HCT116 (cell line): ENCODE results near the gene MBNL2. TPM values are rescaled to one million over a fixed set of nuclear protein-coding genes. Genes with fewer than 3 reads are reported as not detected.

ENCODE experiments used
- ATAC-seq: fragments of 200-7000 bp; cut with Tn5 transposase; 2 replicates; pipeline ENCODE4 v1.9.1; 2020; ENCODE audit warnings: mild to moderate bottlenecking, moderate library complexity
- BruUV-seq: library from RNA; stranded (reverse); fragments of 400-500 nt; replicated peaks from 2 replicates; lab custom pipeline; 2021; lab: Mats Ljungman, UMichigan
- CTCF ChIA-PET: fragments of 300-600 bp; sonication (Branson Sonifier 250); formaldehyde crosslinking; loops from one replicate; lab custom pipeline; 2021; ENCODE audit warnings: antibody characterized with exemption; lab: Charles Lee
- POLR2A ChIA-PET: fragments of 300-600, 350-600 bp; sonication (Branson Sonifier 250); formaldehyde crosslinking; loops from one replicate; lab custom pipeline; 2021; ENCODE audit warnings: antibody characterized with exemption; lab: Charles Lee
- RAD21 ChIA-PET, 2 experiments: fragments of 300-600 bp; sonication (Branson Sonifier 250); formaldehyde crosslinking; loops; one replicate each; lab custom pipeline; 2023; ENCODE audit warnings: low total read pairs in 2 of 2; ENCODE audit not compliant: uncharacterized antibody in 2 of 2, unreplicated experiment in 2 of 2, low non-redundant PET in 1 of 2; lab: Charles Lee
- DNase-seq: peaks from one replicate; pipeline ENCODE4 v3.0.0-alpha.2; 2010; ENCODE audit warnings: low read depth, low spot score
- H2AFZ ChIP-seq: fragments of 200-600 bp; shearing (Covaris generic), sonication (generic); 2 replicates; pipeline ENCODE4 v1.6.1; 2017; ENCODE audit warnings: low read depth, mixed run types, mixed read lengths, antibody characterized with exemption, low read length; ENCODE audit not compliant: poor library complexity, severe bottlenecking
- H3K27ac ChIP-seq: 2 replicates; pipeline ENCODE4 v1.5.1; 2012; ENCODE audit warnings: low read depth, low read length
- H3K27me3 ChIP-seq: fragments of 200-600 bp; sonication (generic); 2 replicates; pipeline ENCODE4 v1.6.1; 2016; ENCODE audit warnings: mixed run types, low read length, mixed read lengths; ENCODE audit not compliant: insufficient read depth
- H3K36me3 ChIP-seq, 2 experiments: fragments of 200-500 bp in 1 of 2; fragments of 200-600 bp in 1 of 2; sonication (Bioruptor generic) in 1 of 2; sonication (generic) in 1 of 2; 2 replicates each; pipeline versions ENCODE4 v1.5.1 to v1.6.1; 2014 to 2016; ENCODE audit warnings: low read length in 2 of 2, inconsistent platforms in 1 of 2, mixed read lengths in 1 of 2, mixed run types in 1 of 2; ENCODE audit not compliant: insufficient read depth in 2 of 2, control insufficient read depth in 1 of 2
- H3K4me1 ChIP-seq, 2 experiments: fragments of 200-600 bp in 1 of 2; sonication (generic) in 1 of 2; 2 replicates each; pipeline versions ENCODE4 v1.5.1 to v1.6.1; 2012 to 2017; ENCODE audit warnings: low read length in 2 of 2, inconsistent platforms in 1 of 2, mild to moderate bottlenecking in 1 of 2, mixed read lengths in 1 of 2, mixed run types in 1 of 2, moderate library complexity in 1 of 2; ENCODE audit not compliant: insufficient read depth in 2 of 2, control insufficient read depth in 1 of 2
- H3K4me2 ChIP-seq: fragments of 200-600 bp; sonication (generic); 2 replicates; pipeline ENCODE4 v1.6.1; 2017; ENCODE audit warnings: mixed run types, low read length, mixed read lengths
- H3K4me3 ChIP-seq, 2 experiments: fragments of 200-600 bp in 1 of 2; sonication (generic) in 1 of 2; replicated peaks in 1 of 2; 2 replicates each; pipeline ENCODE4 v1.5.1; 2011 to 2016; ENCODE audit warnings: low read length in 2 of 2, control low read depth in 1 of 2, low read depth in 1 of 2, mild to moderate bottlenecking in 1 of 2, mixed read lengths in 1 of 2, mixed run types in 1 of 2
- H3K79me2 ChIP-seq: fragments of 200-600 bp; sonication (generic); 2 replicates; pipeline ENCODE4 v1.6.1; 2017; ENCODE audit warnings: mild to moderate bottlenecking, mixed run types, low read length, moderate library complexity, mixed read lengths; ENCODE audit not compliant: insufficient read depth
- H3K9ac ChIP-seq: fragments of 200-600 bp; sonication (generic); 2 replicates; pipeline ENCODE4 v1.6.1; 2016; ENCODE audit warnings: low read length, mixed read lengths
- H3K9me2 ChIP-seq: fragments of 200-600 bp; sonication (generic), shearing (Covaris generic); 2 replicates; pipeline ENCODE4 v1.6.1; 2017; ENCODE audit warnings: mixed run types, mild to moderate bottlenecking, moderate library complexity; ENCODE audit not compliant: insufficient read depth
- H3K9me3 ChIP-seq, 2 experiments: fragments of 200-500 bp in 1 of 2; fragments of 200-600 bp in 1 of 2; sonication (Bioruptor generic) in 1 of 2; sonication (generic) in 1 of 2; 2 replicates each; pipeline ENCODE4 v1.6.1; 2014 to 2017; ENCODE audit warnings: low read length in 2 of 2, mixed read lengths in 2 of 2, inconsistent platforms in 1 of 2, low read depth in 1 of 2, mild to moderate bottlenecking in 1 of 2, mixed run types in 1 of 2, moderate library complexity in 1 of 2; ENCODE audit not compliant: control insufficient read depth in 1 of 2, insufficient read depth in 1 of 2
- H4K20me1 ChIP-seq: fragments of 200-600 bp; sonication (generic), shearing (Covaris generic); 2 replicates; pipeline ENCODE4 v1.6.1; 2017; ENCODE audit warnings: mixed run types, mild to moderate bottlenecking, moderate library complexity; ENCODE audit not compliant: insufficient read depth
- ATF3 ChIP-seq: IDR thresholded peaks from 2 replicates; pipeline ENCODE4 v1.6.1; 2012
- CBX3 ChIP-seq: IDR thresholded peaks from 2 replicates; pipeline ENCODE4 v1.6.1; 2012; ENCODE audit warnings: low read depth
- CEBPB ChIP-seq: IDR thresholded peaks from 2 replicates; pipeline ENCODE4 v1.6.1; 2012; ENCODE audit warnings: low read depth
- ELF1 ChIP-seq: IDR thresholded peaks from 2 replicates; pipeline ENCODE4 v1.6.1; 2012; ENCODE audit warnings: low read depth, borderline replicate concordance
- EZH2 ChIP-seq: fragments of 200-600 bp; sonication (generic); IDR thresholded peaks from 2 replicates; pipeline ENCODE4 v1.6.1; 2017; ENCODE audit warnings: antibody characterized with exemption, mixed run types
- EZH2phosphoT487 ChIP-seq: fragments of 200-600 bp; IDR thresholded peaks from 2 replicates; pipeline ENCODE4 v1.6.1; 2018; ENCODE audit warnings: antibody characterized with exemption, borderline replicate concordance
- FOSL1 ChIP-seq: IDR thresholded peaks from 2 replicates; pipeline ENCODE4 v1.6.1; 2012; ENCODE audit warnings: low read depth
- JUND ChIP-seq: IDR thresholded peaks from 2 replicates; pipeline ENCODE4 v1.6.1; 2012
- MAX ChIP-seq: IDR thresholded peaks from 2 replicates; pipeline ENCODE4 v1.6.1; 2012
- POLR2A ChIP-seq: IDR thresholded peaks from 2 replicates; pipeline ENCODE4 v1.7.0; 2011; ENCODE audit warnings: borderline replicate concordance; ENCODE audit not compliant: insufficient read depth, insufficient read length; ENCODE audit errors: extremely low read depth
- SIN3A ChIP-seq: IDR thresholded peaks from 2 replicates; pipeline ENCODE4 v1.6.1; 2012; ENCODE audit warnings: low read depth
- TCF7L2 ChIP-seq: IDR thresholded peaks from 2 replicates; pipeline ENCODE4 v1.7.0; 2011; ENCODE audit warnings: borderline replicate concordance, inconsistent platforms; ENCODE audit not compliant: insufficient read depth, insufficient read length; ENCODE audit errors: extremely low read depth
- YY1 ChIP-seq: IDR thresholded peaks from 2 replicates; pipeline ENCODE4 v1.6.1; 2011; ENCODE audit warnings: low read length, low read depth, moderate library complexity, mild to moderate bottlenecking; ENCODE audit not compliant: insufficient replicate concordance; ENCODE audit errors: extremely low read depth
- ZFX ChIP-seq: fragments of 450-650 bp; IDR thresholded peaks from 2 replicates; pipeline ENCODE4 v1.6.1; 2017
- ZNF274 ChIP-seq: fragments of 200-500 bp; sonication (Bioruptor generic); IDR thresholded peaks from 2 replicates; pipeline ENCODE4 v1.6.1; 2014; ENCODE audit warnings: mild to moderate bottlenecking, low read depth, low read length, inconsistent platforms
- intact Hi-C: fragments of 100-400 bp; cut with micrococcal nuclease; formaldehyde crosslinking; loops from 2 replicates; pipeline ENCODE4 v1.10.0; 2022
- total RNA-seq: library from RNA; stranded (reverse); gene quantifications from one replicate; pipeline ENCODE4 v1.2.1, GENCODE V29; 2021; ENCODE audit not compliant: unreplicated experiment
- TF ChIP-seq, protein P1 (sequence below): IDR thresholded peaks from 2 replicates; pipeline ENCODE4 v1.6.1; 2012; ENCODE audit warnings: low read depth
- TF ChIP-seq, protein P2 (sequence below), 3 experiments: fragments of 200-600 bp in 1 of 3; sonication (generic) in 1 of 3; IDR thresholded peaks in 2 of 3; conservative IDR thresholded peaks in 1 of 3; 2 replicates each; pipeline ENCODE4 v1.5.1; 2012 to 2017; ENCODE audit warnings: low read depth in 2 of 3, low read length in 2 of 3, antibody characterized with exemption in 1 of 3, borderline replicate concordance in 1 of 3, control low read depth in 1 of 3, mild to moderate bottlenecking in 1 of 3, mixed read lengths in 1 of 3, mixed run types in 1 of 3, moderate library complexity in 1 of 3; ENCODE audit not compliant: insufficient read depth in 1 of 3

MBNL2 gene
- total RNA-seq, 1 experiment from 2014 or later, result 73.9 TPM

- TF ChIP-seq, protein P1, sequence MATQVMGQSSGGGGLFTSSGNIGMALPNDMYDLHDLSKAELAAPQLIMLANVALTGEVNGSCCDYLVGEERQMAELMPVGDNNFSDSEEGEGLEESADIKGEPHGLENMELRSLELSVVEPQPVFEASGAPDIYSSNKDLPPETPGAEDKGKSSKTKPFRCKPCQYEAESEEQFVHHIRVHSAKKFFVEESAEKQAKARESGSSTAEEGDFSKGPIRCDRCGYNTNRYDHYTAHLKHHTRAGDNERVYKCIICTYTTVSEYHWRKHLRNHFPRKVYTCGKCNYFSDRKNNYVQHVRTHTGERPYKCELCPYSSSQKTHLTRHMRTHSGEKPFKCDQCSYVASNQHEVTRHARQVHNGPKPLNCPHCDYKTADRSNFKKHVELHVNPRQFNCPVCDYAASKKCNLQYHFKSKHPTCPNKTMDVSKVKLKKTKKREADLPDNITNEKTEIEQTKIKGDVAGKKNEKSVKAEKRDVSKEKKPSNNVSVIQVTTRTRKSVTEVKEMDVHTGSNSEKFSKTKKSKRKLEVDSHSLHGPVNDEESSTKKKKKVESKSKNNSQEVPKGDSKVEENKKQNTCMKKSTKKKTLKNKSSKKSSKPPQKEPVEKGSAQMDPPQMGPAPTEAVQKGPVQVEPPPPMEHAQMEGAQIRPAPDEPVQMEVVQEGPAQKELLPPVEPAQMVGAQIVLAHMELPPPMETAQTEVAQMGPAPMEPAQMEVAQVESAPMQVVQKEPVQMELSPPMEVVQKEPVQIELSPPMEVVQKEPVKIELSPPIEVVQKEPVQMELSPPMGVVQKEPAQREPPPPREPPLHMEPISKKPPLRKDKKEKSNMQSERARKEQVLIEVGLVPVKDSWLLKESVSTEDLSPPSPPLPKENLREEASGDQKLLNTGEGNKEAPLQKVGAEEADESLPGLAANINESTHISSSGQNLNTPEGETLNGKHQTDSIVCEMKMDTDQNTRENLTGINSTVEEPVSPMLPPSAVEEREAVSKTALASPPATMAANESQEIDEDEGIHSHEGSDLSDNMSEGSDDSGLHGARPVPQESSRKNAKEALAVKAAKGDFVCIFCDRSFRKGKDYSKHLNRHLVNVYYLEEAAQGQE, result no peak
- no peak for TF ChIP-seq ELF1
- TF ChIP-seq ZFX, result no peak
- TF ChIP-seq ZNF274, result no peak
- no peak for TF ChIP-seq ATF3
- TF ChIP-seq POLR2A, result no peak
- no peak for TF ChIP-seq YY1
- no peak for TF ChIP-seq EZH2phosphoT487
- no peak for TF ChIP-seq JUND
- TF ChIP-seq EZH2, result no peak
- no peak for TF ChIP-seq CEBPB
- TF ChIP-seq SIN3A, result no peak
- no peak for TF ChIP-seq MAX
- TF ChIP-seq, protein P2, sequence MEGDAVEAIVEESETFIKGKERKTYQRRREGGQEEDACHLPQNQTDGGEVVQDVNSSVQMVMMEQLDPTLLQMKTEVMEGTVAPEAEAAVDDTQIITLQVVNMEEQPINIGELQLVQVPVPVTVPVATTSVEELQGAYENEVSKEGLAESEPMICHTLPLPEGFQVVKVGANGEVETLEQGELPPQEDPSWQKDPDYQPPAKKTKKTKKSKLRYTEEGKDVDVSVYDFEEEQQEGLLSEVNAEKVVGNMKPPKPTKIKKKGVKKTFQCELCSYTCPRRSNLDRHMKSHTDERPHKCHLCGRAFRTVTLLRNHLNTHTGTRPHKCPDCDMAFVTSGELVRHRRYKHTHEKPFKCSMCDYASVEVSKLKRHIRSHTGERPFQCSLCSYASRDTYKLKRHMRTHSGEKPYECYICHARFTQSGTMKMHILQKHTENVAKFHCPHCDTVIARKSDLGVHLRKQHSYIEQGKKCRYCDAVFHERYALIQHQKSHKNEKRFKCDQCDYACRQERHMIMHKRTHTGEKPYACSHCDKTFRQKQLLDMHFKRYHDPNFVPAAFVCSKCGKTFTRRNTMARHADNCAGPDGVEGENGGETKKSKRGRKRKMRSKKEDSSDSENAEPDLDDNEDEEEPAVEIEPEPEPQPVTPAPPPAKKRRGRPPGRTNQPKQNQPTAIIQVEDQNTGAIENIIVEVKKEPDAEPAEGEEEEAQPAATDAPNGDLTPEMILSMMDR (IDR thresholded peaks at IDR 0.05 in 2 of 3, conservative IDR thresholded peaks at IDR 0.05 in 1 of 3; ENCODE audit: borderline replicate concordance in 1 of 3, insufficient read depth in 1 of 3, low read depth in 2 of 3, low read length in 2 of 3), result no peak
- TF ChIP-seq CBX3, result no peak
- TF ChIP-seq TCF7L2, result no peak
- no peak for TF ChIP-seq FOSL1
- intact Hi-C loops, result no loop called here
- H3K4me1 ChIP-seq, result peaks cover 89 to 90% of the 10 kb centered on the region in 2 experiments
- H3K36me3 ChIP-seq, result peaks cover 0 to 8% of the 10 kb centered on the region in 2 experiments; a peak in 2 of 4 replicates
- H3K27me3 ChIP-seq, result no peaks in the 10 kb centered on the region
- H3K27ac ChIP-seq, result peak overlapping the region; percentile 100
- peak overlapping the region; percentile 51 for H3K4me2 ChIP-seq
- DNase-seq, result no peak
- H3K4me3 ChIP-seq, result no peak overlapping the region
- H3K79me2 ChIP-seq, result peaks cover 47% of the 10 kb centered on the region
- CTCF ChIA-PET, result interaction anchor here (1.5 kb wide), 1 partner anchor 17 kb away, joined by 3 read pairs; no protein-coding TSS in a partner anchor
- no peak for ATAC-seq
- no peak overlapping the region for H3K9ac ChIP-seq
- no peak overlapping the region for H2AFZ ChIP-seq
- H3K9me2 ChIP-seq, result no peaks in the 10 kb centered on the region
- BruUV-seq, result no TSS peak
- RAD21 ChIA-PET, result no interaction called here
- no peaks in the 10 kb centered on the region for H4K20me1 ChIP-seq
- POLR2A ChIA-PET, result interaction anchor here (1.1 to 2.3 kb wide), 2 partner anchors 15 to 51 kb away, joined by 3 to 8 read pairs; partner anchors contain the start of gene MBNL2
- no peaks in the 10 kb centered on the region for H3K9me3 ChIP-seq
Measured at GRCh38 chr13:97273341-97273831, 51.3 kb downstream of the MBNL2 start.
